Hepatocyte (in vitro differentiated cells): Measurements from ENCODE around the gene SH3TC1. TPM values are rescaled to one million over a fixed set of nuclear protein-coding genes. Genes with fewer than 3 reads are reported as not detected.

Source experiments
- DNase-seq: peaks from one replicate; pipeline ENCODE4 v3.0.0-alpha.2; 2016; ENCODE audit warnings: low spot score
- H2AFZ ChIP-seq: fragments of 200-600 bp; sonication (generic); 2 replicates; pipeline ENCODE4 v1.6.0; 2016; ENCODE audit warnings: antibody characterized with exemption, mild to moderate bottlenecking
- H3K27ac ChIP-seq: fragments of 200-600 bp; sonication (generic); 2 replicates; pipeline ENCODE4 v1.5.1; 2016; ENCODE audit warnings: mild to moderate bottlenecking
- H3K27me3 ChIP-seq: fragments of 200-600 bp; sonication (generic); 2 replicates; pipeline ENCODE4 v1.6.1; 2016
- H3K36me3 ChIP-seq: fragments of 200-600 bp; sonication (generic); replicated peaks from 2 replicates; pipeline ENCODE4 v1.5.1; 2016; ENCODE audit warnings: low read depth; ENCODE audit not compliant: insufficient read depth
- H3K4me1 ChIP-seq: fragments of 200-600 bp; sonication (generic); 2 replicates; pipeline ENCODE4 v1.5.1; 2016; ENCODE audit warnings: mild to moderate bottlenecking, moderate library complexity; ENCODE audit not compliant: insufficient read depth
- H3K4me2 ChIP-seq: fragments of 200-600 bp; sonication (generic); 2 replicates; pipeline ENCODE4 v1.6.0; 2016
- H3K4me3 ChIP-seq: fragments of 200-600 bp; sonication (generic); 2 replicates; pipeline ENCODE4 v1.5.1; 2016; ENCODE audit warnings: mild to moderate bottlenecking
- H3K79me2 ChIP-seq: fragments of 200-600 bp; sonication (generic); 2 replicates; pipeline ENCODE4 v1.6.0; 2017; ENCODE audit warnings: mild to moderate bottlenecking
- H3K9me2 ChIP-seq: fragments of 200-600 bp; sonication (generic); replicated peaks from 2 replicates; pipeline ENCODE4 v1.6.0; 2017; ENCODE audit warnings: mild to moderate bottlenecking; ENCODE audit not compliant: insufficient read depth
- H3K9me3 ChIP-seq: fragments of 200-600 bp; sonication (generic); 2 replicates; pipeline ENCODE4 v1.5.1; 2016; ENCODE audit warnings: low read depth, mild to moderate bottlenecking
- H4K20me1 ChIP-seq: fragments of 200-600 bp; sonication (generic); 2 replicates; pipeline ENCODE4 v1.6.0; 2016; ENCODE audit warnings: mild to moderate bottlenecking; ENCODE audit not compliant: insufficient read depth, poor library complexity, severe bottlenecking
- EZH2 ChIP-seq: fragments of 200-600 bp; sonication (generic); IDR thresholded peaks from 2 replicates; pipeline ENCODE4 v1.6.1; 2016; ENCODE audit warnings: antibody characterized with exemption, mild to moderate bottlenecking, borderline replicate concordance
- EZH2phosphoT487 ChIP-seq: fragments of 200-600 bp; sonication (generic); IDR thresholded peaks from one replicate; pipeline ENCODE4 v1.6.1; 2018; ENCODE audit warnings: antibody characterized with exemption, mild to moderate bottlenecking, low read depth, moderate library complexity; ENCODE audit not compliant: unreplicated experiment, severe bottlenecking
- WGBS: methylation state at CpG from one replicate; pipeline ENCODE4 v1.1.6; 2016; ENCODE audit warnings: low lambda C conversion rate; ENCODE audit errors: missing lambda C conversion rate; 5-methylcytosine and 5-hydroxymethylcytosine counted together
- polyA plus RNA-seq: library from polyadenylated mRNA; unstranded; fragments of >200 nt; fragmentation: Nextera tagmentation; extraction: Ambion mirVana; gene quantifications from 2 replicates; pipeline ENCODE4 v1.2.1, GENCODE V29; 2016
- total RNA-seq: library from RNA; depleted of rRNA; stranded (reverse); fragments of >200 nt; gene quantifications from 2 replicates; pipeline ENCODE4 v1.2.3, GENCODE V29; 2014
- TF ChIP-seq, protein P1 (sequence below): fragments of 200-600 bp; sonication (generic); IDR thresholded peaks from 2 replicates; pipeline ENCODE4 v1.5.1; 2016; ENCODE audit warnings: antibody characterized with exemption, mild to moderate bottlenecking; ENCODE audit not compliant: poor library complexity

The SH3TC1 gene
- total and polyA plus RNA-seq, 2 experiments from 2014 or later, result 30.3 to 35.4 TPM

DNA sequence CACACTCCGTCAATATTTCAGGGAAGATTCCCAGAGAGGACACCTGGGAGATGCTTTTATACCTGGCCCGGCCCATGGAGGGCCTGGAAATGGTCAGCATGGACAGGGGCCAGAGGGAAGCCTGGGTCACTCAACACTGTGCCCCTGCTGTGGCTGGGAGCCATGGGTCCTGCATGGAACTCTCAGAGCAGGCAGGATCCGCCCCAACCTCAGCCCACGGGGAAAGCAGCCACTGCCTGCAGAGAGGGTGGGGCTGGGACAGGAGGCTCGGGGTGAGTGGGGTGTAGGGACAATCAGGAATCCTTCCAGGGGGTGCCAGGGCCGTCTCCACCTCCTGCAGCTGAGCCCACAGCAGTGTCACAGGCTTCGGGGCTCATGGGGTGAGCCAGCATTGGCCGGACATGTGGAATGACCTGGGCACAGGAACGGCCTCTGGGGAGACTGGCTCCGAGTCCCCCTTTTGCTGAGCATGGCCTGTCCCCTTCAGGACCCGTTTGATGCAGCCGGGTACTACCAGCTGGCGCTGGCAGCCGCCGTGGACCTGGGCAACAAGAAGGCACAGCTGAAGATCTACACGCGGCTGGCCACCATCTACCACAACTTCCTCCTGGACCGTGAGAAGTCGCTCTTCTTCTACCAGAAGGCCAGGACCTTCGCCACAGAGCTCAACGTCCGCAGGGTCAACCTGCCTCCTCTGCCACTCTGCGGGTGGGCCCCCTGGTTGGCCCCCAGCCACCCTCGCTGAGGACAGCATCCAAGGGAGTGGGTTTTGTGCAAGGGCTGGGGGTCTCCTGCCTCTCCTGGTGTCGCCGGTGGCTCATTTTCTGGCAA is 41.3 kb downstream of the SH3TC1 start:
- H4K20me1 ChIP-seq, result no peaks in the 10 kb centered on the region
- H3K4me2 ChIP-seq, result no peak overlapping the region
- no peak for DNase-seq
- 93% methylated on average over 26 of the region's 26 CpGs for WGBS
- TF ChIP-seq EZH2 (no peak), EZH2phosphoT487 (no peak)
- TF ChIP-seq, protein P1, sequence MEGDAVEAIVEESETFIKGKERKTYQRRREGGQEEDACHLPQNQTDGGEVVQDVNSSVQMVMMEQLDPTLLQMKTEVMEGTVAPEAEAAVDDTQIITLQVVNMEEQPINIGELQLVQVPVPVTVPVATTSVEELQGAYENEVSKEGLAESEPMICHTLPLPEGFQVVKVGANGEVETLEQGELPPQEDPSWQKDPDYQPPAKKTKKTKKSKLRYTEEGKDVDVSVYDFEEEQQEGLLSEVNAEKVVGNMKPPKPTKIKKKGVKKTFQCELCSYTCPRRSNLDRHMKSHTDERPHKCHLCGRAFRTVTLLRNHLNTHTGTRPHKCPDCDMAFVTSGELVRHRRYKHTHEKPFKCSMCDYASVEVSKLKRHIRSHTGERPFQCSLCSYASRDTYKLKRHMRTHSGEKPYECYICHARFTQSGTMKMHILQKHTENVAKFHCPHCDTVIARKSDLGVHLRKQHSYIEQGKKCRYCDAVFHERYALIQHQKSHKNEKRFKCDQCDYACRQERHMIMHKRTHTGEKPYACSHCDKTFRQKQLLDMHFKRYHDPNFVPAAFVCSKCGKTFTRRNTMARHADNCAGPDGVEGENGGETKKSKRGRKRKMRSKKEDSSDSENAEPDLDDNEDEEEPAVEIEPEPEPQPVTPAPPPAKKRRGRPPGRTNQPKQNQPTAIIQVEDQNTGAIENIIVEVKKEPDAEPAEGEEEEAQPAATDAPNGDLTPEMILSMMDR, result no peak
- H3K4me3 ChIP-seq, result no peak overlapping the region
- H3K9me2 ChIP-seq, result no peaks in the 10 kb centered on the region
- peaks cover 17% of the 10 kb centered on the region for H3K4me1 ChIP-seq
- H3K27ac ChIP-seq, result no peak overlapping the region
- no peaks in the 10 kb centered on the region for H3K9me3 ChIP-seq
- no peaks in the 10 kb centered on the region for H3K27me3 ChIP-seq
- no peaks in the 10 kb centered on the region for H3K79me2 ChIP-seq
- no peak overlapping the region for H2AFZ ChIP-seq
- no peaks in the 10 kb centered on the region for H3K36me3 ChIP-seq

DNA sequence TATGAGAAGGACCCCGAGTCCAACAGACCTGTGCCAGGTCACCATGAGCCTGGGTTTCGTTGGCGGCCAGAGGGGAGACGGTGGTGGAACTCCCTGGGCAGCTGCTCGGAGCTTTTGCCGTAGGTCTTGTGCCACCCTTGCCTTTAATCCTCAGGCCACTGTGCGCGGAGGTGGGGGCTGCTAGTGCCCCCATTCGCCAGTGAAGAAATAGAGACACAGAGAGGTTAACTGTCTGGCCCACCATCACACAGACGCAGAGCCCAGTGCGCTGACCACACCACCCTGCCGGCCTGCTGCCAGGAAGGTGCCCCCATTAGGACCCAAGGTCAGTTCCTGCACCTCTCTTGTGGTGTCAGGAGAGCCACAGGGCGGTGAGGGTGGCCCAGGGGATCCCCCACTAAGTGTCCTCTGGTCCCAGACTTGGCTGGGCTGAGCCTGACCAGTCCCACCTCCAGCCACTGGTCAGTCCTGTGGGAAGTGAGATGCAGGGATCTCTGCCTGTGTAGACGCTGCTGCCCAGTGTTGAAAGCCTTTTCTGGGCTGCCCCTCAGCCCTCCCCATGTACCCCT is 42.2 kb downstream of the SH3TC1 start:
- H3K36me3 ChIP-seq, result no peaks in the 10 kb centered on the region
- 99% methylated on average over 13 of the region's 14 CpGs for WGBS
- no peak for DNase-seq

DNA sequence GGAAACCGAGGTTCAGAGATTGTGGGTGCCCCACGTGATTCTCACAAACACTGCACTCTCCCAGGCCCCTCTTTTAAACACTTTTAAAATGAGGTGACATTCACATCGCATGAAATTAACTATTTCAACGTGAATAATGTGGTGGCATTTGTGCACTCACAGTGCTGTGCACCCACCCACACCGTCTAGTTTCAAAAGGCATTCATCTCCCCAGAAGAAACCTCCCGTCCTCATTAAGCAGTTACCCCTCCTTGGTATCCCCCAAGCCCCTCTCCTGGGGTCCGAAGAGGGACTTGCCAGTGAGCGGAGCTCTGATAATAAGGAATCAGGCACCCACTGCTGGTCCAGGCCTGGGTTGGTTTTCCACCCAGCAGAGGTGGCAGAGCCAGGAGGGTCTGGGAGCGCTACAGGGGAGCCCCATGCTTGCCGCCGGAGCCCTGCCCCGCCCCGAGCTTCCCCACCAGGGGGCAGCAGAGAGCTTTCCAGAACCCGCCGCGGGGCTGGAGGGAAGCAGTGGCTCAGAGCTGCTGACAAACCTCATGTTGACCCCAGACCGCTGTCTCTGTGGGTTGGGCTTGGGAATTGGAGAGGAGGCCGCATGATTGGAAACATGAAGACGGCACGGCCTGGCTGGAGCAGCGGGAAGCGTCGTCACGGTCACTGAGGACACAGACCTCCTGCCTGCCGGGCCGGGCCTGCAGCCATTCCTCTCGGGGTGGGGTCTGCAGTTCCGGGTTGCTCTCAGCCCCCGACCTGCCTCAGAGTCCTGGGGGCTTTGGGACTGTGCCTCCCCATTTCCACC is 43.0 kb downstream of the SH3TC1 start:
- WGBS, result 19% methylated on average over 29 of the region's 29 CpGs
- Histone ChIP-seq H3K4me1 (peaks cover 22% of the 10 kb centered on the region), H3K9me2 (no peaks in the 10 kb centered on the region), H4K20me1 (no peaks in the 10 kb centered on the region), H3K27ac (peak overlapping the region; percentile 49), H3K27me3 (no peaks in the 10 kb centered on the region), H3K4me2 (peak overlapping the region; percentile 21), H3K36me3 (no peaks in the 10 kb centered on the region), H3K9me3 (no peaks in the 10 kb centered on the region), H3K4me3 (no peak overlapping the region), H2AFZ (no peak overlapping the region), H3K79me2 (no peaks in the 10 kb centered on the region)
- DNase-seq, result peak; percentile 94
- TF ChIP-seq EZH2 (no peak), EZH2phosphoT487 (no peak)
- TF ChIP-seq, protein P1, result peak; percentile 91

More for the DNA sequence above, 42.2 kb downstream of the SH3TC1 start:
- TF ChIP-seq EZH2 (no peak), EZH2phosphoT487 (no peak)
- TF ChIP-seq, protein P1, result no peak
- no peaks in the 10 kb centered on the region for H3K9me2 ChIP-seq
- peaks cover 17% of the 10 kb centered on the region for H3K4me1 ChIP-seq
- no peak overlapping the region for H3K4me3 ChIP-seq
- H3K4me2 ChIP-seq, result no peak overlapping the region
- no peaks in the 10 kb centered on the region for H3K79me2 ChIP-seq
- no peaks in the 10 kb centered on the region for H3K9me3 ChIP-seq
- no peak overlapping the region for H2AFZ ChIP-seq
- H3K27ac ChIP-seq, result no peak overlapping the region
- H3K27me3 ChIP-seq, result no peaks in the 10 kb centered on the region
- H4K20me1 ChIP-seq, result no peaks in the 10 kb centered on the region
